MM.1S (cell line): ENCODE results near the gene DNPEP.

ENCODE experiments used
- DNase-seq: peaks from one replicate; pipeline ENCODE4 v3.0.0-alpha.2; 2015
- H2AFZ ChIP-seq: fragments of 300-600 bp; sonication (generic); 2 replicates; pipeline ENCODE4 v1.6.0; 2016; ENCODE audit warnings: antibody characterized with exemption, low read length
- H3F3A ChIP-seq: fragments of 300-600 bp; sonication (generic); 2 replicates; pipeline ENCODE4 v1.6.1; 2016; ENCODE audit warnings: mild to moderate bottlenecking, antibody characterized with exemption, low read length, moderate library complexity, mixed read lengths; ENCODE audit not compliant: insufficient read depth
- H3K27ac ChIP-seq: fragments of 300-600 bp; sonication (generic); 2 replicates; pipeline ENCODE4 v1.5.1; 2016; ENCODE audit warnings: mild to moderate bottlenecking, low read length
- H3K27me3 ChIP-seq: fragments of 300-600 bp; sonication (generic); replicated peaks from 2 replicates; pipeline ENCODE4 v1.6.0; 2016; ENCODE audit warnings: low read length; ENCODE audit not compliant: insufficient read depth
- H3K36me3 ChIP-seq: fragments of 300-600 bp; sonication (generic); replicated peaks from 2 replicates; pipeline ENCODE4 v1.6.1; 2016; ENCODE audit warnings: mild to moderate bottlenecking, low read length, mixed read lengths; ENCODE audit not compliant: insufficient read depth
- H3K4me1 ChIP-seq: fragments of 300-600 bp; sonication (generic); 2 replicates; pipeline ENCODE4 v1.6.1; 2016; ENCODE audit warnings: low read length, mixed read lengths
- H3K4me2 ChIP-seq: fragments of 300-600 bp; sonication (generic); 2 replicates; pipeline ENCODE4 v1.6.0; 2016; ENCODE audit warnings: low read depth, low read length
- H3K4me3 ChIP-seq: fragments of 300-600 bp; sonication (generic); 2 replicates; pipeline ENCODE4 v1.5.1; 2016; ENCODE audit warnings: low read length, mixed read lengths
- H3K79me2 ChIP-seq: fragments of 300-600 bp; sonication (generic); 2 replicates; pipeline ENCODE4 v1.6.1; 2016; ENCODE audit warnings: mixed run types, low read length, mixed read lengths
- H3K9ac ChIP-seq: fragments of 300-600 bp; sonication (generic); 2 replicates; pipeline ENCODE4 v1.6.1; 2016; ENCODE audit warnings: low read length, mixed read lengths
- H3K9me2 ChIP-seq: fragments of 300-600 bp; sonication (generic); replicated peaks from 2 replicates; pipeline ENCODE4 v1.6.1; 2016; ENCODE audit warnings: mild to moderate bottlenecking, low read length, mixed read lengths; ENCODE audit not compliant: insufficient read depth
- H3K9me3 ChIP-seq: fragments of 300-600 bp; sonication (generic); replicated peaks from 2 replicates; pipeline ENCODE4 v1.6.1; 2016; ENCODE audit warnings: mild to moderate bottlenecking, low read length, mixed read lengths; ENCODE audit not compliant: insufficient read depth
- H4K20me1 ChIP-seq: fragments of 300-600 bp; sonication (generic); 2 replicates; pipeline ENCODE4 v1.6.1; 2016; ENCODE audit warnings: mild to moderate bottlenecking, low read length, moderate library complexity, mixed read lengths; ENCODE audit not compliant: insufficient read depth
- CTCF ChIP-seq: fragments of 300-600 bp; sonication (generic); IDR thresholded peaks from 2 replicates; pipeline ENCODE4 v1.5.1; 2016; ENCODE audit warnings: antibody characterized with exemption, low read length, mixed read lengths
- EZH2 ChIP-seq: fragments of 300-600 bp; sonication (generic); optimal IDR thresholded peaks from 2 replicates; pipeline ENCODE3; 2017; ENCODE audit warnings: low read depth, mild to moderate bottlenecking, antibody characterized with exemption, low read length, mixed read lengths
- EZH2phosphoT487 ChIP-seq: fragments of 300-600 bp; sonication (generic); IDR thresholded peaks from 2 replicates; pipeline ENCODE4 v1.6.1; 2018; ENCODE audit warnings: antibody characterized with exemption, low read length

DNPEP gene

GRCh38 chr2:219404954-219405353 lies 17.2 kb upstream of the DNPEP start:
- no peak overlapping the region for H3K9ac ChIP-seq
- H3K79me2 ChIP-seq: no peaks in the 10 kb centered on the region
- H2AFZ ChIP-seq: no peak overlapping the region

GRCh38 chr2:219404291-219404910 lies 16.7 kb upstream of the DNPEP start:
- H3K27ac ChIP-seq: no peak overlapping the region
- H3K9me3 ChIP-seq: no peaks in the 10 kb centered on the region
- H3K4me3 ChIP-seq: no peak overlapping the region
- H3F3A ChIP-seq: no peaks in the 10 kb centered on the region
- peaks cover 2% of the 10 kb centered on the region; the same call in 1 of the 2 replicates for H3K4me1 ChIP-seq
- DNase-seq: no peak
- no peak overlapping the region for H2AFZ ChIP-seq
- no peak for TF ChIP-seq CTCF
- TF ChIP-seq EZH2phosphoT487: no peak
- no peak for TF ChIP-seq EZH2
- H3K36me3 ChIP-seq: no peaks in the 10 kb centered on the region
- H3K9ac ChIP-seq: no peak overlapping the region
- H4K20me1 ChIP-seq: no peaks in the 10 kb centered on the region
- H3K79me2 ChIP-seq: no peaks in the 10 kb centered on the region
- H3K27me3 ChIP-seq: peaks cover 3% of the 10 kb centered on the region; the same call in 1 of the 2 replicates
- no peak overlapping the region for H3K4me2 ChIP-seq
- H3K9me2 ChIP-seq: no peaks in the 10 kb centered on the region

More at GRCh38 chr2:219404954-219405353, 17.2 kb upstream of the DNPEP start:
- Histone ChIP-seq H3K27me3 (peaks cover 3% of the 10 kb centered on the region; the same call in 1 of the 2 replicates), H3K27ac (no peak overlapping the region), H3K36me3 (no peaks in the 10 kb centered on the region), H3K9me2 (no peaks in the 10 kb centered on the region), H3K4me2 (no peak overlapping the region), H4K20me1 (no peaks in the 10 kb centered on the region), H3K9me3 (no peaks in the 10 kb centered on the region), H3F3A (no peaks in the 10 kb centered on the region), H3K4me1 (no peaks in the 10 kb centered on the region), H3K4me3 (no peak overlapping the region)
- TF ChIP-seq EZH2 (no peak), EZH2phosphoT487 (no peak), CTCF (no peak)
- no peak for DNase-seq

- H3K4me1 ChIP-seq: peaks cover 6% of the 10 kb centered on the region; the same call in 1 of the 2 replicates
- H3K36me3 ChIP-seq: no peaks in the 10 kb centered on the region
- no peaks in the 10 kb centered on the region for H3K9me2 ChIP-seq
- TF ChIP-seq CTCF: no peak
- no peak for TF ChIP-seq EZH2phosphoT487
- no peak for TF ChIP-seq EZH2
- no peak overlapping the region for H2AFZ ChIP-seq
- H3K79me2 ChIP-seq: no peaks in the 10 kb centered on the region
- H3K27ac ChIP-seq: no peak overlapping the region
- no peaks in the 10 kb centered on the region for H3K9me3 ChIP-seq
- H3K4me2 ChIP-seq: no peak overlapping the region
- H4K20me1 ChIP-seq: no peaks in the 10 kb centered on the region
- no peaks in the 10 kb centered on the region for H3F3A ChIP-seq
- H3K27me3 ChIP-seq: 0 out of 2 replicates have a peak, but pooled peaks cover 3% of the 10 kb centered on the region
- DNase-seq: no peak
- no peak overlapping the region for H3K4me3 ChIP-seq
- no peak overlapping the region for H3K9ac ChIP-seq
Observed at GRCh38 chr2:219403861-219404260, 16.1 kb upstream of the DNPEP start.
